OCI-LY3 (cell line): ENCODE results near the gene STT3B.

Experiments
- H2AFZ ChIP-seq: fragments of 200-600, 300-600 bp; shearing (Covaris generic); 2 replicates; pipeline ENCODE4 v1.6.0; 2014; ENCODE audit warnings: antibody characterized with exemption, low read depth, low read length
- H3K27ac ChIP-seq: fragments of 200-600, 300-600 bp; sonication (generic); 2 replicates; pipeline ENCODE4 v1.5.1; 2014; ENCODE audit warnings: mild to moderate bottlenecking, low read length, moderate library complexity, mixed read lengths
- H3K27me3 ChIP-seq: fragments of 200-600, 300-600 bp; sonication (generic); 2 replicates; pipeline ENCODE4 v1.6.1; 2014; ENCODE audit warnings: low read depth, low read length, mixed read lengths
- H3K36me3 ChIP-seq: fragments of 200-600, 300-600 bp; sonication (generic); replicated peaks from 2 replicates; pipeline ENCODE3; 2014; ENCODE audit warnings: low read depth, low read length, mixed read lengths
- H3K4me1 ChIP-seq: fragments of 300-600, 200-600 bp; sonication (generic); 2 replicates; pipeline ENCODE4 v1.6.1; 2014; ENCODE audit warnings: low read length, mixed read lengths
- H3K4me2 ChIP-seq: fragments of 200-600, 300-600 bp; sonication (generic); 2 replicates; pipeline ENCODE4 v1.6.1; 2014; ENCODE audit warnings: low read length, mixed read lengths
- H3K4me3 ChIP-seq: fragments of 300-600, 200-600 bp; sonication (generic); 2 replicates; pipeline ENCODE4 v1.5.1; 2014; ENCODE audit warnings: antibody characterized with exemption, mild to moderate bottlenecking, low read length, moderate library complexity
- H3K79me2 ChIP-seq: fragments of 300-600, 200-600 bp; shearing (Covaris generic); 2 replicates; pipeline ENCODE4 v1.6.1; 2014; ENCODE audit warnings: mild to moderate bottlenecking, low read length, mixed read lengths
- H3K9ac ChIP-seq: fragments of 300-600, 200-600 bp; shearing (Covaris generic); 2 replicates; pipeline ENCODE4 v1.6.0; 2014; ENCODE audit warnings: mild to moderate bottlenecking, low read length, moderate library complexity
- H3K9me3 ChIP-seq: fragments of 200-600, 300-600 bp; shearing (Covaris generic); 2 replicates; pipeline ENCODE4 v1.6.1; 2014; ENCODE audit warnings: low read length, mixed read lengths; ENCODE audit not compliant: insufficient read depth
- H4K20me1 ChIP-seq: fragments of 200-600, 300-600 bp; sonication (generic); 2 replicates; pipeline ENCODE4 v1.6.1; 2016; ENCODE audit warnings: low read length, mixed read lengths; ENCODE audit not compliant: insufficient read depth
- EZH2phosphoT487 ChIP-seq: fragments of 200-600 bp; shearing (Covaris generic); IDR thresholded peaks from 2 replicates; pipeline ENCODE4 v1.6.1; 2018; ENCODE audit warnings: antibody characterized with exemption, mixed run types, low read depth
- TF ChIP-seq, protein P1 (sequence below): fragments of 200-600, 300-600 bp; sonication (generic); IDR thresholded peaks from 2 replicates; pipeline ENCODE4 v1.5.1; 2014; ENCODE audit warnings: antibody characterized with exemption, low read length, low read depth

The STT3B gene

DNA sequence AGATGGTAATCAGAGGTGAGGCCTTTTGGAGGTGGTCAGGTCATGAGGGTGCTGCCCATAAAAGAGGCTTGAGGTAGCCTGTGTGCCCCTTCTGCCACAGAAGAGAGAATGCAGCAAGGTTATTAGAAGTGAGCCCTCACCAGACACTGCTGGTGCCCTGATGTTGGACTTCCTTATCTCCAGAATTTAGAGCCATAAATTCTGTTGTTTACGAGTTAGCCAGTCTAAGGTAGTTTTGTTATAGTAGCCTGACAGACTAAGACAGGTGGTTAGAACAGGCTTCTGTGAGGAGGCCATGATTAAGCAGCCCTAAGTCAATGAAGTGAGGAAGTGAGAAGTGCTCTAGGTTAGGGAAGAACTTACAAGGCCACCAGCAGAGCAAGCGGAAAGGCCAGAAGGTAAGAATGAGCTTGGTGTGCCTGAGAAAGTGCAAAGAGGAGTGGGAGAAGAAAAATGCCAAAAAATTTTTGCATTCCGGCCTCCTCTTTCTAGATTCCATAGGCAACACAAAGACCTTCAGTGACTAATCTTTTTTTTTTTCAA, 44.2 kb upstream of the STT3B start:
- Histone ChIP-seq H3K9me3 (peaks cover 7% of the 10 kb centered on the region), H4K20me1 (no peaks in the 10 kb centered on the region), H3K4me2 (no peak overlapping the region), H3K27me3 (no peaks in the 10 kb centered on the region), H3K4me3 (no peak overlapping the region), H2AFZ (peak overlapping the region; percentile 27), H3K36me3 (peaks cover 3% of the 10 kb centered on the region), H3K9ac (no peak overlapping the region), H3K4me1 (peaks cover 6% of the 10 kb centered on the region), H3K79me2 (no peaks in the 10 kb centered on the region), H3K27ac (no peak overlapping the region)
- no peak for TF ChIP-seq EZH2phosphoT487
- TF ChIP-seq, protein P1, sequence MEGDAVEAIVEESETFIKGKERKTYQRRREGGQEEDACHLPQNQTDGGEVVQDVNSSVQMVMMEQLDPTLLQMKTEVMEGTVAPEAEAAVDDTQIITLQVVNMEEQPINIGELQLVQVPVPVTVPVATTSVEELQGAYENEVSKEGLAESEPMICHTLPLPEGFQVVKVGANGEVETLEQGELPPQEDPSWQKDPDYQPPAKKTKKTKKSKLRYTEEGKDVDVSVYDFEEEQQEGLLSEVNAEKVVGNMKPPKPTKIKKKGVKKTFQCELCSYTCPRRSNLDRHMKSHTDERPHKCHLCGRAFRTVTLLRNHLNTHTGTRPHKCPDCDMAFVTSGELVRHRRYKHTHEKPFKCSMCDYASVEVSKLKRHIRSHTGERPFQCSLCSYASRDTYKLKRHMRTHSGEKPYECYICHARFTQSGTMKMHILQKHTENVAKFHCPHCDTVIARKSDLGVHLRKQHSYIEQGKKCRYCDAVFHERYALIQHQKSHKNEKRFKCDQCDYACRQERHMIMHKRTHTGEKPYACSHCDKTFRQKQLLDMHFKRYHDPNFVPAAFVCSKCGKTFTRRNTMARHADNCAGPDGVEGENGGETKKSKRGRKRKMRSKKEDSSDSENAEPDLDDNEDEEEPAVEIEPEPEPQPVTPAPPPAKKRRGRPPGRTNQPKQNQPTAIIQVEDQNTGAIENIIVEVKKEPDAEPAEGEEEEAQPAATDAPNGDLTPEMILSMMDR = no peak

DNA sequence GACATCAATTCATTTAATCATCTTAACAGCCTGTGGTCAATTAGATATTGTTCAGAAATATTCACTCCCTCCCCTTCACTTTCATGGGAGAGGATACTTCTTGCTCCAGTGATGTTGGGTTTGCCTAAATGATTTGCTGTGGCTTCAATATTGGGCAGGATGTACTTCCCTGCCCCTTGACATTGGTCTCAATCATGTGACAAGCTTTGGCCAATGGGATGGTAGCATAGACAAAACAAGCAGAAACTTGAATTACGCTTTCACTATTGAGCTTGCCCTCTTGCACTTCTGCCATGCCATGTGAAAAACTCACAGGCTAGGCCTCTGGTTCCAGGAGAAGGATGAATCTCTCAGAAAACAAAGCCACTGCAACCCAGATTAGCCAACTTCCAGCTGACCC, 42.2 kb upstream of the STT3B start:
- Histone ChIP-seq H3K4me2 (no peak overlapping the region), H3K4me1 (peaks cover 6% of the 10 kb centered on the region), H3K27me3 (no peaks in the 10 kb centered on the region), H3K36me3 (peaks cover 3% of the 10 kb centered on the region), H4K20me1 (no peaks in the 10 kb centered on the region), H3K9ac (no peak overlapping the region), H3K27ac (no peak overlapping the region), H2AFZ (no peak overlapping the region), H3K79me2 (no peaks in the 10 kb centered on the region), H3K9me3 (peaks cover 7% of the 10 kb centered on the region), H3K4me3 (no peak overlapping the region)
- TF ChIP-seq, protein P1 = no peak
- no peak for TF ChIP-seq EZH2phosphoT487

DNA sequence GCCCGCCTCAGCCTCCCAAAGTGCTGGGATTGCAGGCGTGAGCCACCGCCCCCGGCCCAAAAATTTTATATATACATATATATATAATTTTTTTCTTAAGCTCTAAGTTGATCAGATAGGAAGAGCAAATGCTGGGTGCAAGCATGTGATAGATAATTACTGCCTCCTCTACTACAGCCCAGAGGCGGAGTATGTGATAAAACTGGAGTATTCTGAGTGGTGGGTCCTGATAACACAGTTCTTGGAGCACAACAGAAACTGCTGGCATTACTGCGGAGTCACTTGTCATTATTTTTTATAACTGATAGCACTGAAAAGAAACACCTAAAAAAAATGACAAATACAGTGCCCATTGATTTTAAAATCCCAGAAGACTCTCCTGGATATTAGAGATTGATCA, 41.1 kb upstream of the STT3B start:
- H3K27ac ChIP-seq = no peak overlapping the region
- H3K4me2 ChIP-seq = no peak overlapping the region
- H3K4me3 ChIP-seq = no peak overlapping the region
- no peak overlapping the region for H3K9ac ChIP-seq
- TF ChIP-seq EZH2phosphoT487 = no peak
- TF ChIP-seq, protein P1 = no peak
- no peaks in the 10 kb centered on the region for H3K27me3 ChIP-seq
- H3K4me1 ChIP-seq = peaks cover 6% of the 10 kb centered on the region
- H3K36me3 ChIP-seq = peaks cover 3% of the 10 kb centered on the region
- H3K79me2 ChIP-seq = no peaks in the 10 kb centered on the region
- no peaks in the 10 kb centered on the region for H4K20me1 ChIP-seq
- H3K9me3 ChIP-seq = peaks cover 7% of the 10 kb centered on the region
- H2AFZ ChIP-seq = no peak overlapping the region

DNA sequence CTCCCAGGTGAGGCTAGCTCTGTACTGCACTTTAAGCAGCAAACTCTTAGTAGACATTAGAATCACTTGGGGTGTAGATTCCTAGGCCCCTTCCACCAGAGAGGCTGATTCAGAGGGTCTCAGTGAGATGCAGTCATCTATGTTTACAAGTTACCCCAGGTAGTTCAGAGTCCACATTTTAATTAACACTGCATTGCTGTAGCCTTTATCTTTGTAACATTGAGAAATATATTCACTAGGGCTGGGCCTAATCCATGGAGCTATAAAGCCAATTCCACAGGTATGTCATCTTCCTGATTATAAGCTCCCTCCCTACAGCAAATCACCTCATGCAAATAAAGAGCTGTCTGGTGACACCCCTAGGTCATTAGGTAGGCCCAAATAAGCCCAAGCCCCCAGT, 39.6 kb upstream of the STT3B start:
- H2AFZ ChIP-seq = no peak overlapping the region
- H3K4me3 ChIP-seq = no peak overlapping the region
- no peak overlapping the region for H3K4me2 ChIP-seq
- no peaks in the 10 kb centered on the region for H3K79me2 ChIP-seq
- no peak overlapping the region for H3K27ac ChIP-seq
- no peak overlapping the region for H3K9ac ChIP-seq
- peaks cover 6% of the 10 kb centered on the region for H3K4me1 ChIP-seq
- TF ChIP-seq EZH2phosphoT487 = no peak
- TF ChIP-seq, protein P1 = no peak
- H3K27me3 ChIP-seq = no peaks in the 10 kb centered on the region
- peaks cover 7% of the 10 kb centered on the region for H3K9me3 ChIP-seq
- peaks cover 3% of the 10 kb centered on the region for H3K36me3 ChIP-seq
- H4K20me1 ChIP-seq = no peaks in the 10 kb centered on the region
